ENCODE data around the gene AGBL5.

AGBL5 gene

GRCh38 chr2:27078267-27079194 is 27.1 kb downstream of the AGBL5 start, which contains the start of gene EMILIN1:
Gene EMILIN1, plus strand, starts transcription at chr2:27078615. Its CDS starts 451 bp downstream, at chr2:27079066.
- DNase-seq (ENCODE audit: low read depth, low spot score) = peak; percentile 92

- DNase-seq (ENCODE audit: low read depth, low spot score) = no peak
Observed at GRCh38 chr2:27079233-27080139, 28.0 kb downstream of the AGBL5 start.

- no peak for DNase-seq (ENCODE audit: low read depth, low spot score)
Observed at GRCh38 chr2:27080140-27080469, 28.6 kb downstream of the AGBL5 start.

- no peak for DNase-seq (ENCODE audit: low read depth, low spot score)
Observed at GRCh38 chr2:27080603-27080936, 29.1 kb downstream of the AGBL5 start.

GRCh38 chr2:27081984-27082772 is 30.7 kb downstream of the AGBL5 start:
- DNase-seq (ENCODE audit: low read depth, low spot score) = no peak

GRCh38 chr2:27082773-27083409 is 31.4 kb downstream of the AGBL5 start:
- DNase-seq (ENCODE audit: low read depth, low spot score) = no peak

GRCh38 chr2:27083410-27084296 is 32.2 kb downstream of the AGBL5 start:
- DNase-seq (ENCODE audit: low read depth, low spot score) = no peak

GRCh38 chr2:27084297-27085061 is 33.0 kb downstream of the AGBL5 start:
- DNase-seq (ENCODE audit: low read depth, low spot score) = no peak

- no peak for DNase-seq (ENCODE audit: low read depth, low spot score)
Observed at GRCh38 chr2:27085062-27085672, 33.7 kb downstream of the AGBL5 start.

GRCh38 chr2:27085673-27086089 is 34.2 kb downstream of the AGBL5 start:
- DNase-seq (ENCODE audit: low read depth, low spot score) = peak; percentile 87

- DNase-seq (ENCODE audit: low read depth, low spot score) = peak; percentile 99
Observed at GRCh38 chr2:27086090-27086723, 34.7 kb downstream of the AGBL5 start.

GRCh38 chr2:27086724-27087593 is 35.5 kb downstream of the AGBL5 start, which contains the start of gene KHK:
Gene KHK, plus strand, starts transcription at chr2:27086772. Its CDS starts 488 bp downstream, at chr2:27087260.
- DNase-seq (ENCODE audit: low read depth, low spot score) = peak; percentile 36

GRCh38 chr2:27087823-27088410 is 36.4 kb downstream of the AGBL5 start:
- no peak for DNase-seq (ENCODE audit: low read depth, low spot score)

GRCh38 chr2:27088634-27089033 is 37.2 kb downstream of the AGBL5 start:
- no peak for DNase-seq (ENCODE audit: low read depth, low spot score)

GRCh38 chr2:27089111-27089954 is 37.9 kb downstream of the AGBL5 start:
- DNase-seq (ENCODE audit: low read depth, low spot score) = no peak

Data from astrocyte of the hippocampus (primary cell).